Activated T-cell treated with anti-CD3 and anti-CD28 coated beads, Interleukin-2, amount 50 U/mL, for 4 hours (primary cell): ENCODE results near the gene DPY19L3. TPM values are rescaled to one million over a fixed set of nuclear protein-coding genes. Genes with fewer than 3 reads are reported as not detected.

ENCODE experiments used
- total RNA-seq, 3 donors: library from RNA; stranded (reverse); gene quantifications; one replicate each; pipeline ENCODE4 v1.2.1, GENCODE V29; 2021

The DPY19L3 gene
- total RNA-seq, 3 donors from 2014 or later: 16.2 to 20.5 (median 17.1) TPM

Other genes with a start within 250 kb of the DPY19L3 start
- 10 to 100 TPM; 26.0 to 27.4 (median 26.2) TPM for gene ZNF507, start 60.2 kb upstream of the DPY19L3 start, total RNA-seq
- 100 to 1,000 TPM; 236 to 259 (median 237) TPM for gene PDCD5, start 175.4 kb downstream of the DPY19L3 start, total RNA-seq